Measurements from ENCODE around the gene HDAC7. TPM values are rescaled to one million over a fixed set of nuclear protein-coding genes. Genes with fewer than 3 reads are reported as not detected.

The HDAC7 gene
- total RNA-seq, 5 donors from 2014 or later (not counting 1 experiment from before 2014, with no cell fraction given), result 142 to 192 (median 165) TPM

DNA sequence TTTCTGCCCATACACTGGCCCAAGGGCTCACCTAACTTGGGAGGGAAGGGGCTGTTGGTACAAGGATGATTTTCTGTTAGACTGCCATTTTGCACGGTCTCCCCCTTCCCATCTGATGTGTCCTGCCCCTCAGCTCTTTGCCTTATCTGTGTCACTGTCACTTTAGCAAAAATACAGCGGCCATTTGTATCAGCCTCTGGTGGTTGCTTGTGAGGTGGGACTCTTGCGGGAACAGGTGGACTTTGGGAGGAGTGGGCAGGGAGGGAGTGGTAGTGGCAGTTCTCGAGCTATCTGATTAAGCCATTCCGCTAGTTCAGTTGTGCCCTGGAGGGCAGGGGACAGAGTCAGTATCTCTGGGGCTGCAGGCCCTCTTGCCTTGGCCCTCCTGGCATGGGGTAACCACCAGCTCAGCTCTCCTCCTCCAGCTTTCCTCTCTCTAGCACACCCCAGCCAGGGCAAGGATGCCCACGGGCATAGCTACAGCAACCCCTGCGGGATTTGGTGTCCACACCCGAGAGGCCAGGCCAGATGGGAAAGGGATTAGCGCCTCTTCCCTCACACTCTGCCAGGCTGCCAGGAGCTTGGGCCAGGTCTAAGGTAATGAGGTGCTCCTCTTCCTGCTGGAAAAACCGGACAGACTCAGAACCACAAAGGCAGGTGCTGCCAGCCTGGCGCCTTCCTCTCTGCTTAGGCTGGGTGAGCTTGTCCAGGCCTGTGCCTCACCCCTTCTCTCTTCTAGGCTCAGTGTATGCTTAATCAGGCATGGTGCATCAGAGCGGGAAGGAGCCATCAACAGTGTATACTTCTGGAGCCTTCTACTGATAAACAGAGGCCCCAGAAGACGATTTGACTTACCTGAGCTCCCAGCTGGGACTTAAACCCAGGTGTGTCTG, 38.0 kb downstream of the HDAC7 start:
- H3K4me3 ChIP-seq (ENCODE audit: control insufficient read depth in 1 of 2, extremely low read depth in 1 of 2, low read length in 1 of 2), result no peak overlapping the region
- Mint-ChIP-seq H3K27ac (peak overlapping the region; percentile 41 to 55), H3K9me3 (no peaks in the 10 kb centered on the region), H3K4me3 (no peak overlapping the region), H3K4me1 (peaks cover 7 to 12% (median 7%) of the 10 kb centered on the region in 3 donors), H3K36me3 (peaks cover 22% of the 10 kb centered on the region), H3K27me3 (no peaks in the 10 kb centered on the region)
- ChIA-PET POLR2A (no interaction called here), CTCF (interaction anchor here (0.7 to 3.7 kb wide), 5 partner anchors 23 to 66 kb away, joined by 3 to 17 read pairs (median 4); partner anchors contain the start of gene RAPGEF3 (in 1 of the 2))
- no peak overlapping the region for H3K27ac ChIP-seq (ENCODE audit: low read length)
- 85% methylated on average over 11 of the region's 13 CpGs for WGBS (ENCODE audit: insufficient coverage)
- no peak for ATAC-seq (replicated peaks in 1 of 4)
- no peaks in the 10 kb centered on the region for H3K27me3 ChIP-seq (replicated peaks in 1 of 2; ENCODE audit: control insufficient read depth in 2 of 2, extremely low read depth in 1 of 2, insufficient read depth in 2 of 2, low read length in 1 of 2)
- peaks cover 0 to 9% of the 10 kb centered on the region in 2 experiments for H3K4me1 ChIP-seq (ENCODE audit: control insufficient read depth in 1 of 2, extremely low read depth in 1 of 2, insufficient read depth in 2 of 2, low read length in 2 of 2)
- no peak for DNase-seq
- H3K36me3 ChIP-seq (ENCODE audit: control insufficient read depth in 2 of 2, extremely low read depth in 1 of 2, insufficient read depth in 1 of 2, low read length in 1 of 2), result peaks cover 32 to 41% of the 10 kb centered on the region in 2 donors
- H3K9me3 ChIP-seq, result no peaks in the 10 kb centered on the region

DNA sequence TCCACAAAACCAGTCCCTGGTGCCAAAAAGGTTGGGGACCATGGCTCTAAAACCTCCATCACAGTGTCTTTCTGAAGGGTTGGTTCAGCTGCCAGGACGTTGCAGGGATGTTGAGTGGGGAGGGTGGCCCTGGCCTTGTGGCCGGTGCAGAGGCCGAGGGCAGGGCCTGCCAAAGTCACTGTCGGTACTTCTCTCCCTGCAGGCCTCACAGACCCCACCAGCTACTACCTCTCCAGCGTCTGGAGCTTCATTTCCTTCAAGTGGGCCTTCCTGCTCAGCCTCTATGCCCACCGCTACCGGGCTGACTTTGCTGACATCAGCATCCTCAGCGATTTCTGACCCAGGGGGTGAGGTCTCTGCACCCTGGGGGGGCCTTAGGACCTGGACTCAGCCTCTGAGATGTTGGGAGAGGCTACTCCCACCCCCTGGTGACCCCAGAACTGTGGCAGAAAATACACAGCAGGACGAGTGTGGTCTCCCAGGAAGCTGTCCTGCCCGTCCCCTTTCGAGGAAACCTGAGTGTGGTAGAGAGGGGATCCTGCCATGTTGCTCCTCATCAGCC, 39.7 kb downstream of the HDAC7 start:
- Mint-ChIP-seq H3K36me3 (peaks cover 11% of the 10 kb centered on the region), H3K4me1 (peaks cover 9 to 12% (median 12%) of the 10 kb centered on the region in 3 donors), H3K27me3 (no peaks in the 10 kb centered on the region), H3K27ac (no peak overlapping the region), H3K4me3 (no peak overlapping the region), H3K9me3 (no peaks in the 10 kb centered on the region)
- POLR2A ChIA-PET, result no interaction called here
- ATAC-seq (replicated peaks in 1 of 4) (no peak), DNase-seq (no peak)
- CTCF ChIA-PET, result interaction anchor here (0.6 to 3.7 kb wide), 15 partner anchors 13 to 1055 kb away, joined by 3 to 17 read pairs (median 5); partner anchors contain the start of gene RAPGEF3 (in 2 of the 2)
- Histone ChIP-seq H3K4me3 (ENCODE audit: control insufficient read depth in 1 of 2, extremely low read depth in 1 of 2, low read length in 1 of 2) (no peak overlapping the region), H3K4me1 (ENCODE audit: control insufficient read depth in 1 of 2, extremely low read depth in 1 of 2, insufficient read depth in 2 of 2, low read length in 2 of 2) (peaks cover 0 to 12% of the 10 kb centered on the region in 2 experiments), H3K36me3 (ENCODE audit: control insufficient read depth in 2 of 2, extremely low read depth in 1 of 2, insufficient read depth in 1 of 2, low read length in 1 of 2) (peaks cover 17 to 24% of the 10 kb centered on the region in 2 donors), H3K27ac (ENCODE audit: low read length) (no peak overlapping the region), H3K9me3 (no peaks in the 10 kb centered on the region), H3K27me3 (replicated peaks in 1 of 2; ENCODE audit: control insufficient read depth in 2 of 2, extremely low read depth in 1 of 2, insufficient read depth in 2 of 2, low read length in 1 of 2) (no peaks in the 10 kb centered on the region)
- no CpG with 5 or more reads among the region's 11 CpGs for WGBS (ENCODE audit: insufficient coverage)

DNA sequence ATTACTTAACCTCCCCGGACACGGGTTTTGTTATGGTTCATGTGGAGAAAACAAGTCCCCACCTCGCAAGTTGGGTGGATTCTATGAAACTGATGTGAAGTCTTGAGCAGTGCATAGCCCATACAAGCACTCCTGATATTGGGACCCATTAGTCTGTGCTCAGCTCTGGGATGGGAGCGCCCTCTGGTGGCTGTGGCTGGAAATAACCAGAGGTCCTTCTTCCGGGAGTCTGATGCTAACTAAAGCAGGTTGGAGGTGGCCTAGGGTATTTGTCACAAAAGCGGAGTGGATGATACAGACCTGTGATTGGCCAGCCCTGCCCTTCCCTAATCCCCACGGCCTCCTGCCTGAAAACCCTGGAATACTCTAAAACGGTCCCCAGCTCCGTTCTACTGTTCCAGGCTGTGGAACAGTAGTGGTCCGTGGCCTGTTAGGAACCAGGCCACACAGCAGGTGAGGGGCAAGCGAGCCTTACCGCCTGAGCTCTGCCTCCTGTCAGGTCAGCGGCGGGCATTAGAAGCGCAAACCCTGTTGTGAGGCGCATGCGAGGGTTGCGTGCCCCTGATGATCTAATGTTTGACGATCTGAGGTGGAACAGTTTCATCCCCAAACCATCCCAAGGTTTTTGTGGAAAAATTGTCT, 40.3 kb downstream of the HDAC7 start:
- peak; percentile 86 to 93 (median 88) for ATAC-seq (replicated peaks in 1 of 4)
- Histone ChIP-seq H3K36me3 (ENCODE audit: control insufficient read depth in 2 of 2, extremely low read depth in 1 of 2, insufficient read depth in 1 of 2, low read length in 1 of 2) (peaks cover 13 to 18% of the 10 kb centered on the region in 2 donors), H3K27me3 (replicated peaks in 1 of 2; ENCODE audit: control insufficient read depth in 2 of 2, extremely low read depth in 1 of 2, insufficient read depth in 2 of 2, low read length in 1 of 2) (peaks cover 0 to 3% of the 10 kb centered on the region in 2 experiments), H3K4me1 (ENCODE audit: control insufficient read depth in 1 of 2, extremely low read depth in 1 of 2, insufficient read depth in 2 of 2, low read length in 2 of 2) (peaks cover 0 to 17% of the 10 kb centered on the region in 2 experiments), H3K27ac (ENCODE audit: low read length) (no peak overlapping the region), H3K4me3 (ENCODE audit: control insufficient read depth in 1 of 2, extremely low read depth in 1 of 2, low read length in 1 of 2) (no peak overlapping the region), H3K9me3 (no peaks in the 10 kb centered on the region)
- peaks cover 5% of the 10 kb centered on the region for H3K36me3 Mint-ChIP-seq
- POLR2A ChIA-PET, result no interaction called here
- WGBS (ENCODE audit: insufficient coverage), result 70% methylated on average over 13 of the region's 19 CpGs
- CTCF ChIA-PET, result interaction anchor here (0.8 to 3.7 kb wide), 15 partner anchors 9 to 69 kb away, joined by 3 to 17 read pairs (median 5); partner anchors contain the start of gene RAPGEF3 (in 1 of the 2)
- no peak overlapping the region for H3K4me3 Mint-ChIP-seq
- peaks cover 13 to 16% (median 14%) of the 10 kb centered on the region in 3 donors for H3K4me1 Mint-ChIP-seq
- H3K9me3 Mint-ChIP-seq, result no peaks in the 10 kb centered on the region
- H3K27ac Mint-ChIP-seq, result peak overlapping the region; percentile 11 to 65
- H3K27me3 Mint-ChIP-seq, result no peaks in the 10 kb centered on the region
- peak; percentile 75 to 96 (median 89) for DNase-seq

DNA sequence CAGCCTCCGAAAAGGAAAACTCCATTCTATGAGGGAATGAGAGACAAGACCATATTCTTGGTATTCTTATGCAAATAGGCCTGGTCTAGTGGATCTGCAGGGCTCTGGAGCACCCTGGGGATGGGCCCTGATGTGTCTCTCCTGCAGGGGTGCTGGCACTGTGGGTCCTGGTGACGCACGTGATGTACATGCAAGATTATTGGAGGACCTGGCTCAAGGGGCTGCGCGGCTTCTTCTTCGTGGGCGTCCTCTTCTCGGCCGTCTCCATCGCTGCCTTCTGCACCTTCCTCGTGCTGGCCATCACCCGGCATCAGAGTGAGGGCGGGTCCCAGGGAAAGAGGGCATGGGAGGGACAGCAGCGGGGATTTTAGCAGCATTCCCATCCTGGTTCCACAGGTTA, 40.8 kb downstream of the HDAC7 start:
- Mint-ChIP-seq H3K4me3 (no peak overlapping the region), H3K27me3 (no peaks in the 10 kb centered on the region), H3K4me1 (peaks cover 18 to 21% (median 19%) of the 10 kb centered on the region in 3 donors), H3K9me3 (no peaks in the 10 kb centered on the region), H3K36me3 (peaks cover 4% of the 10 kb centered on the region), H3K27ac (peak overlapping the region in 1 of 2 donors; percentile 16)
- peaks cover 4 to 20% of the 10 kb centered on the region in 2 experiments for H3K4me1 ChIP-seq (ENCODE audit: control insufficient read depth in 1 of 2, extremely low read depth in 1 of 2, insufficient read depth in 2 of 2, low read length in 2 of 2)
- peaks cover 11 to 13% of the 10 kb centered on the region in 2 donors for H3K36me3 ChIP-seq (ENCODE audit: control insufficient read depth in 2 of 2, extremely low read depth in 1 of 2, insufficient read depth in 1 of 2, low read length in 1 of 2)
- no peak overlapping the region for H3K27ac ChIP-seq (ENCODE audit: low read length)
- WGBS (ENCODE audit: insufficient coverage), result 96% methylated on average over 3 of the region's 14 CpGs
- peak in 1 of 4 experiments; percentile 27 for ATAC-seq (replicated peaks in 1 of 4)
- ChIA-PET POLR2A (no interaction called here), CTCF (interaction anchor here (0.6 to 3.7 kb wide), 14 partner anchors 10 to 68 kb away, joined by 3 to 17 read pairs (median 4); no protein-coding TSS in a partner anchor)
- H3K27me3 ChIP-seq (replicated peaks in 1 of 2; ENCODE audit: control insufficient read depth in 2 of 2, extremely low read depth in 1 of 2, insufficient read depth in 2 of 2, low read length in 1 of 2), result peaks cover 0 to 3% of the 10 kb centered on the region in 2 experiments
- DNase-seq, result no peak
- no peaks in the 10 kb centered on the region for H3K9me3 ChIP-seq
- no peak overlapping the region for H3K4me3 ChIP-seq (ENCODE audit: control insufficient read depth in 1 of 2, extremely low read depth in 1 of 2, low read length in 1 of 2)

DNA sequence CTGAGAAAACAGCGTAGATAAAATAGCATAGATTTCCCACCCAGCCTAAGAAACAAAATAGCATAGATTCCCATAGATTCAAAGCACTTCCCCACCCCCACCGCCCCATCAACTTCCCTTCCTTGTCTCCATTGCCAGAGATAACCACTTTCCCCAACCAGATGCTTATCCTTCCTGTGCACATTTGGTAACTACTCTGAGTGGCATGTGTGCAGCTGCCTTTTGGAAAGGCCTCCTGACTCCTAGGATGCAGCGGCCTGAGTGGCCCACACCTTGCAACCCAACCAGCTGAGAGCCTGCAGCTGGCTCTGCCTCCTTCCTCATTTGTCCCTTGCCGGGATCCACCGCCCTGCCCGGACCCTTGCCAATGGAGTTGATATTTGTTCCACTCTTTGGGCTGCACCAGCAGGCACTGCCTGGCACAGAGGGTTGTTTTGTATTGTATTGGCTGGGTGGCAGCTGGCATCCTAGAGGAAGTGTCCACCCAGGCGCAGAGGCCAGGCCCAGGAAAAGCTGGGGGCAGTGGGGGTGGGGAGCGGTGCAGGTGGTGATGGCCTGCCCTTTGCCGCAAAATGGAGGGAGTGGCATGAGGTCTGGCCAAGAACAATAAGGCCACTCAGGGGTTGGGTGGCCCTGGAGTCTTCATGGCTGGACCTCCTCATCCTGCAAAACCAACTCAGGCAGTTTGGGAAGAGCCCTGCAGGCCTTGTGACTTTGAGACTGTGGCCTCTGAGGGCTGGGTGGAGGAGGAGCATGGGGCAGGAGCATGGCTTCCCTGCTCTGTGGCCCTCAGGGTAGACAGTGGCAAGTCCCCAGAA, 41.8 kb downstream of the HDAC7 start:
- CTCF ChIA-PET, result interaction anchor here (0.6 to 2.2 kb wide), 15 partner anchors 11 to 72 kb away, joined by 3 to 13 read pairs (median 3); partner anchors contain the start of gene RPAP3 (in 1 of the 2)
- Mint-ChIP-seq H3K4me1 (peaks cover 22 to 25% (median 22%) of the 10 kb centered on the region in 3 donors), H3K36me3 (peaks cover 4% of the 10 kb centered on the region), H3K4me3 (no peak overlapping the region), H3K9me3 (no peaks in the 10 kb centered on the region), H3K27ac (no peak overlapping the region), H3K27me3 (no peaks in the 10 kb centered on the region)
- Histone ChIP-seq H3K9me3 (no peaks in the 10 kb centered on the region), H3K27ac (ENCODE audit: low read length) (no peak overlapping the region), H3K4me3 (ENCODE audit: control insufficient read depth in 1 of 2, extremely low read depth in 1 of 2, low read length in 1 of 2) (no peak overlapping the region), H3K36me3 (ENCODE audit: control insufficient read depth in 2 of 2, extremely low read depth in 1 of 2, insufficient read depth in 1 of 2, low read length in 1 of 2) (peaks cover 3 to 8% of the 10 kb centered on the region in 2 donors), H3K4me1 (ENCODE audit: control insufficient read depth in 1 of 2, extremely low read depth in 1 of 2, insufficient read depth in 2 of 2, low read length in 2 of 2) (peaks cover 5 to 24% of the 10 kb centered on the region in 2 experiments), H3K27me3 (replicated peaks in 1 of 2; ENCODE audit: control insufficient read depth in 2 of 2, extremely low read depth in 1 of 2, insufficient read depth in 2 of 2, low read length in 1 of 2) (peaks cover 0 to 3% of the 10 kb centered on the region in 2 experiments)
- DNase-seq, result no peak
- 89% methylated on average over 5 of the region's 9 CpGs for WGBS (ENCODE audit: insufficient coverage)
- POLR2A ChIA-PET, result no interaction called here
- ATAC-seq (replicated peaks in 1 of 4), result no peak
